ENCODE data around the gene TPM1. TPM values are rescaled to one million over a fixed set of nuclear protein-coding genes. Genes with fewer than 3 reads are reported as not detected.

The TPM1 gene
- polyA plus RNA-seq, 4 donors, result 454 to 494 (median 473) TPM

Other genes starting within 250 kb of the TPM1 start
- 10 to 100 TPM; 18.4 to 24.2 (median 23.3) TPM for gene LACTB, start 79.1 kb downstream of the TPM1 start, polyA plus RNA-seq (ENCODE audit: insufficient read length in 4 of 4)
- gene RPS27L, start 114.7 kb downstream of the TPM1 start, polyA plus RNA-seq (ENCODE audit: insufficient read length in 4 of 4), result 100 to 1,000 TPM; 106 to 111 (median 107) TPM
- 10 to 100 TPM; 27.9 to 35.8 (median 34.6) TPM for gene RAB8B, start 146.9 kb downstream of the TPM1 start, polyA plus RNA-seq (ENCODE audit: insufficient read length in 4 of 4)
- gene APH1B, start 234.9 kb downstream of the TPM1 start, polyA plus RNA-seq (ENCODE audit: insufficient read length in 4 of 4), result 10 to 100 TPM; 16.5 to 20.7 (median 19.4) TPM